Measurements from ENCODE around the gene CBX5. TPM values are rescaled to one million over a fixed set of nuclear protein-coding genes. Genes with fewer than 3 reads are reported as not detected.

Gene CBX5
- total RNA-seq, 1 donor from 2014 or later, result 288 TPM

- Mint-ChIP-seq H3K9me3 (peaks cover 2% of the 10 kb centered on the region), H3K27ac (peak overlapping the region; percentile 97), H3K36me3 (peaks cover 18% of the 10 kb centered on the region), H3K27me3 (ENCODE audit: insufficient read depth, low read depth) (peaks cover 6% of the 10 kb centered on the region), H3K4me1 (peaks cover 71% of the 10 kb centered on the region), H3K4me3 (peak overlapping the region; percentile 64)
- H3K36me3 ChIP-seq, result peaks cover under 1% of the 10 kb centered on the region
- peaks cover 54% of the 10 kb centered on the region for H3K4me1 ChIP-seq
- H3K27ac ChIP-seq, result peak overlapping the region; percentile 88
- peaks cover 90% of the 10 kb centered on the region for H3K79me2 ChIP-seq (ENCODE audit: low read depth)
- peak overlapping the region; percentile 71 for H3K4me2 ChIP-seq
- H3K9ac ChIP-seq, result no peak overlapping the region
- peaks cover 14% of the 10 kb centered on the region for H4K20me1 ChIP-seq (ENCODE audit: low read depth)
- peaks cover 76% of the 10 kb centered on the region for H3F3A ChIP-seq (ENCODE audit: low read depth)
- no peak overlapping the region for H2AFZ ChIP-seq (replicated peaks)
- no peaks in the 10 kb centered on the region for H3K27me3 ChIP-seq
- no peaks in the 10 kb centered on the region for H3K9me3 ChIP-seq (ENCODE audit: low read depth)
- DNase-seq (ENCODE audit: low spot score), result no peak
- H3K4me3 ChIP-seq, result no peak overlapping the region
- TF ChIP-seq EZH2 (IDR thresholded peaks at IDR 0.05) (no peak), EZH2phosphoT487 (IDR thresholded peaks at IDR 0.05) (no peak), CTCF (IDR thresholded peaks at IDR 0.05) (no peak)
These were observed 17.5 kb downstream of the CBX5 start for GRCh38 chr12:54262403-54262925.

- H3K4me3 ChIP-seq, result no peak overlapping the region
- peaks cover 19% of the 10 kb centered on the region for H3K36me3 Mint-ChIP-seq
These were observed 18.0 kb downstream of the CBX5 start for GRCh38 chr12:54261815-54262402.

GRCh38 chr12:54259194-54260011 lies 20.5 kb downstream of the CBX5 start:
- Mint-ChIP-seq H3K36me3 (peaks cover 21% of the 10 kb centered on the region), H3K9me3 (peaks cover 2% of the 10 kb centered on the region), H3K27me3 (ENCODE audit: insufficient read depth, low read depth) (peaks cover 5% of the 10 kb centered on the region), H3K27ac (peak overlapping the region; percentile 98), H3K4me3 (peak overlapping the region; percentile 82), H3K4me1 (peaks cover 69% of the 10 kb centered on the region)
- Histone ChIP-seq H3F3A (ENCODE audit: low read depth) (peaks cover 91% of the 10 kb centered on the region), H3K9ac (no peak overlapping the region), H3K27ac (peak overlapping the region; percentile 88), H3K9me3 (ENCODE audit: low read depth) (no peaks in the 10 kb centered on the region), H4K20me1 (ENCODE audit: low read depth) (no peaks in the 10 kb centered on the region), H3K79me2 (ENCODE audit: low read depth) (peaks cover 90% of the 10 kb centered on the region), H3K4me1 (peaks cover 72% of the 10 kb centered on the region), H3K36me3 (peaks cover 23% of the 10 kb centered on the region), H2AFZ (replicated peaks) (no peak overlapping the region), H3K27me3 (no peaks in the 10 kb centered on the region), H3K4me3 (peak overlapping the region; percentile 37), H3K4me2 (peak overlapping the region; percentile 71)
- peak; percentile 99 for DNase-seq (ENCODE audit: low spot score)
- TF ChIP-seq EZH2phosphoT487 (IDR thresholded peaks at IDR 0.05) (no peak), CTCF (IDR thresholded peaks at IDR 0.05) (no peak), EZH2 (IDR thresholded peaks at IDR 0.05) (no peak)

More at GRCh38 chr12:54261815-54262402, 18.0 kb downstream of the CBX5 start:
- peak overlapping the region; percentile 71 for H3K4me2 ChIP-seq
- peaks cover 2% of the 10 kb centered on the region for H3K9me3 Mint-ChIP-seq
- peaks cover 60% of the 10 kb centered on the region for H3K4me1 ChIP-seq
- no peak for DNase-seq (ENCODE audit: low spot score)
- H3K27ac Mint-ChIP-seq, result peak overlapping the region; percentile 97
- no peaks in the 10 kb centered on the region for H3K27me3 ChIP-seq
- H4K20me1 ChIP-seq (ENCODE audit: low read depth), result peaks cover 11% of the 10 kb centered on the region
- H3K79me2 ChIP-seq (ENCODE audit: low read depth), result peaks cover 90% of the 10 kb centered on the region
- peak overlapping the region; percentile 64 for H3K4me3 Mint-ChIP-seq
- H3K27me3 Mint-ChIP-seq (ENCODE audit: insufficient read depth, low read depth), result peaks cover 6% of the 10 kb centered on the region
- no peak overlapping the region for H2AFZ ChIP-seq (replicated peaks)
- TF ChIP-seq CTCF (IDR thresholded peaks at IDR 0.05) (no peak), EZH2phosphoT487 (IDR thresholded peaks at IDR 0.05) (no peak), EZH2 (IDR thresholded peaks at IDR 0.05) (no peak)
- no peak overlapping the region for H3K9ac ChIP-seq
- peak overlapping the region; percentile 88 for H3K27ac ChIP-seq
- H3K9me3 ChIP-seq (ENCODE audit: low read depth), result no peaks in the 10 kb centered on the region
- peaks cover 82% of the 10 kb centered on the region for H3F3A ChIP-seq (ENCODE audit: low read depth)
- H3K36me3 ChIP-seq, result peaks cover 6% of the 10 kb centered on the region
- H3K4me1 Mint-ChIP-seq, result peaks cover 74% of the 10 kb centered on the region

Data from neural progenitor cell (in vitro differentiated cells).